H9 (cell line): ENCODE measurements around the gene CACNA1A. TPM values are rescaled to one million over a fixed set of nuclear protein-coding genes. Genes with fewer than 3 reads are reported as not detected.

Source experiments
- DNase-seq: peaks from one replicate; pipeline ENCODE4 v3.0.0-alpha.2; 2017
- H2AFZ ChIP-seq: one replicate; pipeline ENCODE4 v1.6.1; 2013; ENCODE audit warnings: mild to moderate bottlenecking, low read length, control low read depth, moderate library complexity
- H2AK5ac ChIP-seq: 2 replicates; pipeline ENCODE4 v1.6.1; 2013; ENCODE audit warnings: low read length, control low read depth, mixed read lengths; ENCODE audit not compliant: insufficient read length
- H2BK120ac ChIP-seq: one replicate; pipeline ENCODE4 v1.6.1; 2013; ENCODE audit warnings: low read depth, mild to moderate bottlenecking, low read length, control low read depth, inconsistent platforms; ENCODE audit not compliant: poor library complexity, severe bottlenecking
- H2BK12ac ChIP-seq: 2 replicates; pipeline ENCODE4 v1.6.1; 2013; ENCODE audit warnings: low read length, control low read depth, mixed read lengths, low read depth; ENCODE audit not compliant: insufficient read length
- H2BK15ac ChIP-seq: 2 replicates; pipeline ENCODE4 v1.6.1; 2013; ENCODE audit warnings: low read depth, low read length, control low read depth
- H2BK20ac ChIP-seq: one replicate; pipeline ENCODE4 v1.6.1; 2013; ENCODE audit warnings: low read depth, mild to moderate bottlenecking, low read length, control low read depth, inconsistent platforms; ENCODE audit not compliant: poor library complexity, severe bottlenecking
- H2BK5ac ChIP-seq: 2 replicates; pipeline ENCODE4 v1.6.1; 2013; ENCODE audit warnings: low read length, control low read depth, mixed read lengths; ENCODE audit not compliant: insufficient read length
- H3K14ac ChIP-seq: 2 replicates; pipeline ENCODE4 v1.6.1; 2013; ENCODE audit warnings: low read length, control low read depth; ENCODE audit not compliant: insufficient read depth
- H3K18ac ChIP-seq: 2 replicates; pipeline ENCODE4 v1.6.1; 2013; ENCODE audit warnings: low read depth, mild to moderate bottlenecking, mixed read lengths, low read length, control low read depth; ENCODE audit not compliant: insufficient read length
- H3K23ac ChIP-seq: 2 replicates; pipeline ENCODE4 v1.6.1; 2013; ENCODE audit warnings: low read length, control low read depth, mixed read lengths, low read depth; ENCODE audit not compliant: insufficient read length
- H3K23me2 ChIP-seq: 2 replicates; pipeline ENCODE4 v1.6.1; 2013; ENCODE audit warnings: low read depth, mild to moderate bottlenecking, mixed read lengths, low read length, control low read depth; ENCODE audit not compliant: insufficient read length, poor library complexity, severe bottlenecking
- H3K27ac ChIP-seq: 2 replicates; pipeline ENCODE4 v1.5.1; 2013; ENCODE audit warnings: low read length, control low read depth, mixed read lengths, low read depth; ENCODE audit not compliant: insufficient read length
- H3K27me3 ChIP-seq: 2 replicates; pipeline ENCODE4 v1.6.1; 2013; ENCODE audit warnings: low read length, control low read depth, inconsistent platforms; ENCODE audit not compliant: insufficient read depth
- H3K4ac ChIP-seq: 2 replicates; pipeline ENCODE4 v1.6.1; 2013; ENCODE audit warnings: low read depth, mild to moderate bottlenecking, control low read depth, inconsistent platforms, low read length, moderate library complexity
- H3K4me1 ChIP-seq: 2 replicates; pipeline ENCODE4 v1.6.1; 2013; ENCODE audit warnings: low read length, control low read depth, inconsistent platforms; ENCODE audit not compliant: insufficient read depth
- H3K4me2 ChIP-seq: 2 replicates; pipeline ENCODE4 v1.6.1; 2013; ENCODE audit warnings: low read length, control low read depth, mixed read lengths; ENCODE audit not compliant: insufficient read length, insufficient read depth
- H3K56ac ChIP-seq: 2 replicates; pipeline ENCODE4 v1.6.1; 2013; ENCODE audit warnings: low read depth, mild to moderate bottlenecking, mixed read lengths, low read length, control low read depth; ENCODE audit not compliant: insufficient read length
- H3K79me1 ChIP-seq: 2 replicates; pipeline ENCODE4 v1.6.1; 2013; ENCODE audit warnings: low read depth, mild to moderate bottlenecking, moderate library complexity, low read length, control low read depth, inconsistent platforms; ENCODE audit not compliant: insufficient read depth, poor library complexity, severe bottlenecking
- H3K79me2 ChIP-seq: 2 replicates; pipeline ENCODE4 v1.6.1; 2013; ENCODE audit warnings: low read length, control low read depth, inconsistent platforms; ENCODE audit not compliant: insufficient read depth
- H3K9ac ChIP-seq: 2 replicates; pipeline ENCODE4 v1.6.1; 2013; ENCODE audit warnings: low read length, control low read depth, mixed read lengths; ENCODE audit not compliant: insufficient read length; ENCODE audit errors: extremely low read depth
- H3K9me3 ChIP-seq: one replicate; pipeline ENCODE4 v1.6.1; 2013; ENCODE audit warnings: low read depth, low read length, inconsistent platforms; ENCODE audit not compliant: control insufficient read depth
- H3T11ph ChIP-seq: one replicate; pipeline ENCODE4 v1.6.1; 2013; ENCODE audit warnings: mild to moderate bottlenecking, low read length, control low read depth, inconsistent platforms
- H4K20me1 ChIP-seq: one replicate; pipeline ENCODE4 v1.6.1; 2013; ENCODE audit not compliant: control insufficient read depth, insufficient read length, insufficient read depth
- H4K5ac ChIP-seq: 2 replicates; pipeline ENCODE4 v1.6.1; 2013; ENCODE audit warnings: low read depth, mild to moderate bottlenecking, mixed read lengths, low read length, control low read depth; ENCODE audit not compliant: insufficient read length
- H4K8ac ChIP-seq: replicated peaks from 2 replicates; pipeline ENCODE4 v1.6.1; 2013; ENCODE audit warnings: low read length, control low read depth, mixed read lengths, low read depth; ENCODE audit not compliant: insufficient read length
- H4K91ac ChIP-seq: 2 replicates; pipeline ENCODE4 v1.6.1; 2013; ENCODE audit warnings: low read depth, mild to moderate bottlenecking, moderate library complexity, mixed read lengths, low read length, control low read depth; ENCODE audit not compliant: insufficient read length
- H3K27ac Mint-ChIP-seq, 3 experiments: 2 replicates in 2 of 3; 3 replicates in 1 of 3; pipeline ENCODE4 v1.8.0; 2020 to 2021; ENCODE audit warnings: mixed read lengths in 3 of 3, mild to moderate bottlenecking in 1 of 3, moderate library complexity in 1 of 3
- H3K27me3 Mint-ChIP-seq: 2 replicates; pipeline ENCODE4 v1.8.0; 2021; ENCODE audit warnings: low read depth, mild to moderate bottlenecking, moderate library complexity, mixed read lengths
- H3K36me3 Mint-ChIP-seq, 3 experiments: 2 replicates in 2 of 3; 3 replicates in 1 of 3; pipeline ENCODE4 v1.8.0; 2020 to 2021; ENCODE audit warnings: low read depth in 3 of 3, mixed read lengths in 3 of 3; ENCODE audit not compliant: insufficient read depth in 1 of 3
- H3K4me1 Mint-ChIP-seq, 2 experiments: 2 replicates each; pipeline ENCODE4 v1.8.0; 2020; ENCODE audit warnings: mixed read lengths in 2 of 2
- H3K4me3 Mint-ChIP-seq, 2 experiments: 2 replicates in 1 of 2; 3 replicates in 1 of 2; pipeline ENCODE4 v1.8.0; 2020 to 2021; ENCODE audit warnings: mild to moderate bottlenecking in 2 of 2, mixed read lengths in 2 of 2, moderate library complexity in 1 of 2
- H3K9me3 Mint-ChIP-seq, 2 experiments: 2 replicates in 1 of 2; 3 replicates in 1 of 2; pipeline ENCODE4 v1.8.0; 2020; ENCODE audit warnings: mild to moderate bottlenecking in 2 of 2, mixed read lengths in 2 of 2, moderate library complexity in 1 of 2
- CTCF ChIP-seq: fragments of 200-600 bp; sonication (generic); conservative IDR thresholded peaks from 3 replicates; pipeline ENCODE4 v1.8.0; 2021; ENCODE audit warnings: antibody characterized with exemption, mild to moderate bottlenecking
- WGBS: extraction: QIAGEN DNeasy Blood & Tissue Kit; methylation state at CpG from one replicate; pipeline ENCODE4 v1.1.7; 2013; ENCODE audit warnings: missing lambda C conversion rate, low lambda C conversion rate, mixed read lengths; ENCODE audit not compliant: insufficient read length; ENCODE audit errors: extremely low coverage; 5-methylcytosine and 5-hydroxymethylcytosine counted together
- total RNA-seq: library from RNA; stranded (reverse); gene quantifications from 2 replicates; pipeline ENCODE4 v1.2.1, GENCODE V29; 2021

CACNA1A gene
- total RNA-seq, 1 experiment from 2014 or later: 8.0 TPM

GRCh38 chr19:13291913-13292312 is 214.4 kb downstream of the CACNA1A start:
- H3K9ac ChIP-seq: no peak overlapping the region
- H3K18ac ChIP-seq: no peak overlapping the region
- no peak overlapping the region for H3K4me3 Mint-ChIP-seq
- no peaks in the 10 kb centered on the region for H3K4me1 Mint-ChIP-seq
- H3K9me3 Mint-ChIP-seq: no peaks in the 10 kb centered on the region; a peak in 1 of 5 replicates
- no peak overlapping the region for H3K56ac ChIP-seq
- H3K79me1 ChIP-seq: no peaks in the 10 kb centered on the region
- no peak overlapping the region for H2AFZ ChIP-seq
- TF ChIP-seq CTCF: no peak
- no peaks in the 10 kb centered on the region for H3K4me1 ChIP-seq
- no peaks in the 10 kb centered on the region for H3K27me3 Mint-ChIP-seq
- no peaks in the 10 kb centered on the region for H3K27me3 ChIP-seq
- H4K91ac ChIP-seq: no peak overlapping the region
- H2AK5ac ChIP-seq: no peak overlapping the region
- no peak overlapping the region for H3K4ac ChIP-seq
- H3K27ac Mint-ChIP-seq: no peak overlapping the region; a peak in 1 of 7 replicates
- H3K36me3 Mint-ChIP-seq: no peaks in the 10 kb centered on the region
- WGBS: no CpG with 5 or more reads among the region's 3 CpGs
- H2BK120ac ChIP-seq: no peak overlapping the region
- no peaks in the 10 kb centered on the region for H3K23me2 ChIP-seq
- no peak overlapping the region for H2BK5ac ChIP-seq
- no peaks in the 10 kb centered on the region for H4K20me1 ChIP-seq
- H2BK12ac ChIP-seq: no peak overlapping the region
- H3K79me2 ChIP-seq: no peaks in the 10 kb centered on the region
- H3T11ph ChIP-seq: no peak overlapping the region
- no peak overlapping the region for H3K27ac ChIP-seq
- no peak overlapping the region for H2BK20ac ChIP-seq
- H4K5ac ChIP-seq: no peak overlapping the region
- H3K14ac ChIP-seq: no peak overlapping the region
- no peak overlapping the region for H3K4me2 ChIP-seq
- H2BK15ac ChIP-seq: no peak overlapping the region
- H3K23ac ChIP-seq: no peak overlapping the region
- no peak overlapping the region for H4K8ac ChIP-seq
- no peak for DNase-seq
- H3K9me3 ChIP-seq: no peaks in the 10 kb centered on the region
